HepG2 (cell line): ENCODE measurements around the gene EPB41L2. TPM values are rescaled to one million over a fixed set of nuclear protein-coding genes. Genes with fewer than 3 reads are reported as not detected.
A peak's percentile ranks its signal among the peaks of the same experiment; 100 is the strongest.
"Not testable (repeated sequence)": the region's sequence is repeated elsewhere in the genome, so short reads cannot be mapped to it uniquely, and the experiment has no call there.

Source experiments
- ATAC-seq: fragments of 200-7000 bp; cut with Tn5 transposase; 3 replicates; pipeline ENCODE4 v1.9.1; 2020; ENCODE audit warnings: mild to moderate bottlenecking, moderate library complexity
- BruUV-seq: library from RNA; stranded (reverse); fragments of 400-500 nt; replicated peaks from 2 replicates; lab custom pipeline; 2021; lab: Mats Ljungman, UMichigan
- CTCF ChIA-PET: fragments of 300-600 bp; formaldehyde crosslinking; extraction: SDS; loops from one replicate; lab custom pipeline; 2021; ENCODE audit warnings: low total read pairs, inconsistent platforms, low intra/inter-chr PET ratio; lab: Yijun Ruan, JAX
- POLR2A ChIA-PET: fragments of 350-600 bp; sonication (Branson Sonifier 250); formaldehyde crosslinking; loops from one replicate; lab custom pipeline; 2020; ENCODE audit warnings: antibody characterized with exemption, inconsistent platforms; lab: Yijun Ruan, JAX
- DNase-seq: peaks from one replicate; pipeline ENCODE4 v3.0.0-alpha.2; 2015; ENCODE audit warnings: low spot score
- FAIRE-seq: peaks from 3 replicates; lab custom pipeline; 2011; peaks lifted over from hg19 to GRCh38; lab: Jason Lieb, UNC
- H2AFZ ChIP-seq: one replicate; pipeline ENCODE4 v1.6.1; 2011; ENCODE audit warnings: low read length, inconsistent platforms
- H3K27ac ChIP-seq: fragments of 300-600 bp; 3 replicates; pipeline ENCODE4 v1.8.0; 2011; ENCODE audit warnings: mixed run types, mild to moderate bottlenecking, mixed read lengths, low read length, inconsistent platforms; ENCODE audit not compliant: insufficient read depth; ENCODE audit errors: extremely low read length
- H3K27me3 ChIP-seq, 2 experiments: fragments of 200-600 bp in 1 of 2; 2 replicates in 1 of 2; 3 replicates in 1 of 2; pipeline versions ENCODE4 v1.6.0 to v1.8.0; 2011; ENCODE audit warnings: low read length in 2 of 2, mild to moderate bottlenecking in 2 of 2, moderate library complexity in 2 of 2, inconsistent platforms in 1 of 2; ENCODE audit not compliant: insufficient read depth in 2 of 2, control insufficient read depth in 1 of 2
- H3K36me3 ChIP-seq, 2 experiments: fragments of 200-600 bp in 1 of 2; replicated peaks in 1 of 2; 2 replicates in 1 of 2; 3 replicates in 1 of 2; pipeline versions ENCODE4 v1.5.1 to v1.8.0; 2011; ENCODE audit warnings: low read length in 2 of 2, inconsistent platforms in 1 of 2; ENCODE audit not compliant: insufficient read depth in 2 of 2, control insufficient read depth in 1 of 2
- H3K4me1 ChIP-seq: 2 replicates; pipeline ENCODE4 v1.5.1; 2012; ENCODE audit warnings: low read length, inconsistent platforms; ENCODE audit not compliant: insufficient read depth
- H3K4me2 ChIP-seq: 2 replicates; pipeline ENCODE4 v1.6.0; 2011; ENCODE audit warnings: low read depth, low read length, inconsistent platforms
- H3K4me3 ChIP-seq, 3 experiments: fragments of 200-600 bp in 1 of 3; sonication (generic), shearing (Covaris generic) in 1 of 3; replicated peaks in 1 of 3; 2 replicates each; pipeline ENCODE4 v1.5.1; 2011 to 2016; ENCODE audit warnings: low read length in 3 of 3, inconsistent platforms in 2 of 3, low read depth in 2 of 3, mild to moderate bottlenecking in 2 of 3, control low read depth in 1 of 3, mixed read lengths in 1 of 3; ENCODE audit not compliant: insufficient read depth in 1 of 3
- H3K79me2 ChIP-seq: one replicate; pipeline ENCODE4 v1.6.1; 2011; ENCODE audit warnings: low read length, inconsistent platforms; ENCODE audit not compliant: insufficient read depth
- H3K9ac ChIP-seq: 2 replicates; pipeline ENCODE4 v1.6.0; 2011; ENCODE audit warnings: mild to moderate bottlenecking, low read depth, low read length, inconsistent platforms; ENCODE audit not compliant: insufficient read depth
- H3K9me3 ChIP-seq: 2 replicates; pipeline ENCODE4 v1.5.1; 2012; ENCODE audit warnings: mild to moderate bottlenecking, low read length
- H4K20me1 ChIP-seq: 2 replicates; pipeline ENCODE4 v1.6.0; 2011; ENCODE audit warnings: inconsistent platforms, mild to moderate bottlenecking, low read length, moderate library complexity; ENCODE audit not compliant: insufficient read depth
- HOXA7 ChIP-seq: sonication (generic); formaldehyde crosslinking; IDR thresholded peaks from 2 replicates; pipeline ENCODE4 v1.8.1; 2022; ENCODE audit warnings: mild to moderate bottlenecking, missing genetic modification reagents, moderate library complexity
- NBN ChIP-seq: fragments of 450-650 bp; conservative IDR thresholded peaks from 2 replicates; pipeline ENCODE4 v1.6.1; 2017
- SMAD1 ChIP-seq: sonication (generic); formaldehyde crosslinking; IDR thresholded peaks from 2 replicates; pipeline ENCODE4 v1.4.0; 2020; ENCODE audit warnings: missing genetic modification reagents, low read depth, mild to moderate bottlenecking, borderline replicate concordance
- ZMYM4 ChIP-seq: sonication (generic); formaldehyde crosslinking; IDR thresholded peaks from 2 replicates; pipeline ENCODE4 v1.8.1; 2023; ENCODE audit warnings: mild to moderate bottlenecking, missing genetic modification reagents
- ZNF816 ChIP-seq: sonication (generic); formaldehyde crosslinking; IDR thresholded peaks from 2 replicates; pipeline ENCODE4 v1.8.0; 2022; ENCODE audit warnings: missing genetic modification reagents, mild to moderate bottlenecking, borderline replicate concordance
- WGBS: methylation state at CpG from one replicate; pipeline ENCODE4 v1.1.6; 2017; ENCODE audit warnings: low lambda C conversion rate; 5-methylcytosine and 5-hydroxymethylcytosine counted together
- in situ Hi-C: cut with HindIII; loops from 2 replicates; pipeline ENCODE4 v1.10.0; 2017; ENCODE audit warnings: low pct_unique_long_range_greater_than_20kb; ENCODE audit not compliant: extremely low pct_ligation_motif_present
- intact Hi-C: fragments of 100-400 bp; cut with micrococcal nuclease; formaldehyde crosslinking; loops from one replicate; pipeline ENCODE4 v1.10.0; 2022; ENCODE audit not compliant: unreplicated experiment
- polyA plus RNA-seq, 8 experiments: library from polyadenylated mRNA; depleted of rRNA in 3 of 8; stranded (reverse) in 7 of 8; unstranded in 1 of 8; fragments of >200 nt; fragmentation: Illumina TruSeq in 4 of 8; extraction: Trizol in 4 of 8; gene quantifications; 2 replicates each; pipeline versions ENCODE4 v1.2.1 to v1.2.3, GENCODE V29; 2011 to 2016; ENCODE audit warnings: low read depth in 4 of 8, missing spikeins in 1 of 8, mixed read lengths in 1 of 8; ENCODE audit not compliant: insufficient read depth in 1 of 8
- total RNA-seq, 5 experiments: library from RNA; depleted of rRNA; stranded (reverse); fragments of >200 nt; fragmentation: Illumina TruSeq; extraction: Trizol; gene quantifications; 2 replicates each; pipeline ENCODE4 v1.2.3, GENCODE V29; 2016; ENCODE audit warnings: low read depth in 1 of 5
- TF ChIP-seq, protein P1 (sequence below): sonication (generic); formaldehyde crosslinking; IDR thresholded peaks from 2 replicates; pipeline ENCODE4 v1.9.0; 2022; ENCODE audit warnings: missing genetic modification reagents, mild to moderate bottlenecking, borderline replicate concordance
- TF ChIP-seq, protein P2 (sequence below): sonication (generic); formaldehyde crosslinking; conservative IDR thresholded peaks from 2 replicates; pipeline ENCODE4 v1.8.1; 2023; ENCODE audit warnings: missing genetic modification reagents
- TF ChIP-seq, protein P3 (sequence below): sonication (generic); formaldehyde crosslinking; IDR thresholded peaks from 2 replicates; pipeline ENCODE4 v1.4.0; 2020; ENCODE audit warnings: missing genetic modification reagents, borderline replicate concordance

Gene EPB41L2
- total and polyA plus RNA-seq, 2 of the 13 experiments (the other 11 are each of a cell fraction or from before 2014, with no cell fraction given): 41.7 to 56.4 TPM

DNA sequence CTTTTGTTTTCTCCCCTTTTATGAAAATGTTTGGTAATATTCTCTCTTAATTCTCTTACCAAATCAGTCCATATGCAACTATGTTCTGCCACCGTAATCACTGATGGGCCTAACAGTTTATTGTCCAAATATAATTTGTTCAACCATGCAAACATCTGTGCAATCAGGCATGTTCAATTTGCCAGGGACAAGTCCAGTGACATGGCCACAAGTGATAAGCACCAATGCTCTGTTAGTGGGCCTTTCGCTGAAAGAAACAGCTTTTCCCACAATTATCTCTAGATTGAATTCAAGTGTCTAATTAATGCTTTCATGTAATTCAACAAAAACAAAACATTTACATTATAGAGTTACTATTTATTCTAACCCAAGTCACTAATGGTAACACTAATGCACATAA lies 53.3 kb downstream of the EPB41L2 start (continued):
- TF ChIP-seq, protein P1, sequence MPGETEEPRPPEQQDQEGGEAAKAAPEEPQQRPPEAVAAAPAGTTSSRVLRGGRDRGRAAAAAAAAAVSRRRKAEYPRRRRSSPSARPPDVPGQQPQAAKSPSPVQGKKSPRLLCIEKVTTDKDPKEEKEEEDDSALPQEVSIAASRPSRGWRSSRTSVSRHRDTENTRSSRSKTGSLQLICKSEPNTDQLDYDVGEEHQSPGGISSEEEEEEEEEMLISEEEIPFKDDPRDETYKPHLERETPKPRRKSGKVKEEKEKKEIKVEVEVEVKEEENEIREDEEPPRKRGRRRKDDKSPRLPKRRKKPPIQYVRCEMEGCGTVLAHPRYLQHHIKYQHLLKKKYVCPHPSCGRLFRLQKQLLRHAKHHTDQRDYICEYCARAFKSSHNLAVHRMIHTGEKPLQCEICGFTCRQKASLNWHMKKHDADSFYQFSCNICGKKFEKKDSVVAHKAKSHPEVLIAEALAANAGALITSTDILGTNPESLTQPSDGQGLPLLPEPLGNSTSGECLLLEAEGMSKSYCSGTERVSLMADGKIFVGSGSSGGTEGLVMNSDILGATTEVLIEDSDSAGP (CRISPR knock-in tag): no peak
- TF ChIP-seq SMAD1 (CRISPR knock-in tag): no peak
- TF ChIP-seq, protein P2, sequence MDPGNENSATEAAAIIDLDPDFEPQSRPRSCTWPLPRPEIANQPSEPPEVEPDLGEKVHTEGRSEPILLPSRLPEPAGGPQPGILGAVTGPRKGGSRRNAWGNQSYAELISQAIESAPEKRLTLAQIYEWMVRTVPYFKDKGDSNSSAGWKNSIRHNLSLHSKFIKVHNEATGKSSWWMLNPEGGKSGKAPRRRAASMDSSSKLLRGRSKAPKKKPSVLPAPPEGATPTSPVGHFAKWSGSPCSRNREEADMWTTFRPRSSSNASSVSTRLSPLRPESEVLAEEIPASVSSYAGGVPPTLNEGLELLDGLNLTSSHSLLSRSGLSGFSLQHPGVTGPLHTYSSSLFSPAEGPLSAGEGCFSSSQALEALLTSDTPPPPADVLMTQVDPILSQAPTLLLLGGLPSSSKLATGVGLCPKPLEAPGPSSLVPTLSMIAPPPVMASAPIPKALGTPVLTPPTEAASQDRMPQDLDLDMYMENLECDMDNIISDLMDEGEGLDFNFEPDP (CRISPR knock-in tag): no peak
- TF ChIP-seq ZNF816 (CRISPR knock-in tag): no peak
- TF ChIP-seq NBN: no peak
- no peak for TF ChIP-seq HOXA7 (CRISPR knock-in tag)
- TF ChIP-seq, protein P3, sequence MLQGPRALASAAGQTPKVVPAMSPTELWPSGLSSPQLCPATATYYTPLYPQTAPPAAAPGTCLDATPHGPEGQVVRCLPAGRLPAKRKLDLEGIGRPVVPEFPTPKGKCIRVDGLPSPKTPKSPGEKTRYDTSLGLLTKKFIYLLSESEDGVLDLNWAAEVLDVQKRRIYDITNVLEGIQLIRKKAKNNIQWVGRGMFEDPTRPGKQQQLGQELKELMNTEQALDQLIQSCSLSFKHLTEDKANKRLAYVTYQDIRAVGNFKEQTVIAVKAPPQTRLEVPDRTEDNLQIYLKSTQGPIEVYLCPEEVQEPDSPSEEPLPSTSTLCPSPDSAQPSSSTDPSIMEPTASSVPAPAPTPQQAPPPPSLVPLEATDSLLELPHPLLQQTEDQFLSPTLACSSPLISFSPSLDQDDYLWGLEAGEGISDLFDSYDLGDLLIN (CRISPR knock-in tag): no peak

DNA sequence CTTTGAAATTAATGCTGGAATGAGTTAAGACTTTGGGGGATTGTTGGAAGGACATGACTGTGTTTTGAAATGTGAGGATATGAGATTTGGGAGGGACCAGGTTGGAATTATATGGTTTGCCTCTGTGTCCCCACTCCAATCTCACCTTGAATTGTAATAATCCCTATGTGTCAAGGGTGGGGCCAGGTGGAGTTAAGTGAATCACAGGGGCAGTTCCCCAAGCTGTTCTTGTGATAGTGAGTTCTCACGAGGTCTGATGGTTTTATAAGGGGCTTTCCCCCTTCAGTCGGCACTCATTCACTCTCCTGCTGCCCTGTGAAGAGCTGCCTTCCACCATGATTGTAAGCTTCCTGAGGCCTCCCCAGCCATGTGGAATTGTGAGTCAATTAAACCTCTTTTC lies 54.1 kb downstream of the EPB41L2 start:
- intact Hi-C loops, CTCF ChIA-PET, in situ Hi-C loops, H3K4me1 ChIP-seq, FAIRE-seq, H3K27me3 ChIP-seq, H2AFZ ChIP-seq, H3K36me3 ChIP-seq, BruUV-seq: not testable (repeated sequence)
- Histone ChIP-seq H3K79me2 (peaks cover 86% of the 10 kb centered on the region), H3K9me3 (peaks cover 29% of the 10 kb centered on the region)
- peak; percentile 41; the same call in 1 of the 2 replicates for TF ChIP-seq ZMYM4 (CRISPR knock-in tag)
- TF ChIP-seq, all 625 proteins: peak for 1; not testable (repeated sequence) for 624
- H3K9ac ChIP-seq, POLR2A ChIA-PET, H3K4me3 ChIP-seq, ATAC-seq, DNase-seq, H4K20me1 ChIP-seq, H3K27ac ChIP-seq, H3K4me2 ChIP-seq: not testable (repeated sequence)
- 100% methylated on average over 2 of the region's 2 CpGs for WGBS

DNA sequence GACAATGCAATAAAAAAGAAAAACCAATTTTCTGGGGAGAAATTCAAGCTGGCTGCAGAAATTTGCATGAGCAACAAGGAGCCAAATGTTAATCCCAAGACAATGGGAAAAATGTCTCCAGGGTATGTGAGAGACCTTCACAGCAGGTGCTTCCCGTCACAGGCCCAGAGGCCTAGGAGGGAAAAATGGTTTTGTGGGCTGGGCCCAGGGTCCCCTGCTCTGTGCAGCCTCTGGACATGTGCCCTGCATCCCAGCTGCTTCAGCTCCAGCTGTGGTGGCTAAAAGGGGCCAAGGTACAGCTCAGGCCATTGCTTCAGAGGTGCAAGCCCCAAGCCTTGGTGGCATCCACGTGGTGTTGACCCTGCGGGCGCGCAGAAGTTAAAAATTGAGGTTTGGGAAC lies 55.1 kb downstream of the EPB41L2 start:
- Histone ChIP-seq H3K79me2 (peaks cover 83% of the 10 kb centered on the region), H3K9me3 (peaks cover 29% of the 10 kb centered on the region)
- CTCF ChIA-PET, BruUV-seq, H3K27me3 ChIP-seq, intact Hi-C loops, H3K36me3 ChIP-seq, H4K20me1 ChIP-seq, DNase-seq, POLR2A ChIA-PET, FAIRE-seq, H3K4me3 ChIP-seq, H3K9ac ChIP-seq, H3K4me1 ChIP-seq, H3K27ac ChIP-seq, in situ Hi-C loops, ATAC-seq, H2AFZ ChIP-seq, H3K4me2 ChIP-seq: not testable (repeated sequence)
- 80% methylated on average over 5 of the region's 5 CpGs for WGBS
